HG03097 (cell line): ENCODE measurements around the gene FEM1C.

Experiments used
- ATAC-seq: cut with Tn5 transposase; IDR thresholded peaks from one replicate; pipeline ENCODE4 v1.9.1; 2021; ENCODE audit not compliant: unreplicated experiment, low FRiP score

Gene FEM1C

DNA sequence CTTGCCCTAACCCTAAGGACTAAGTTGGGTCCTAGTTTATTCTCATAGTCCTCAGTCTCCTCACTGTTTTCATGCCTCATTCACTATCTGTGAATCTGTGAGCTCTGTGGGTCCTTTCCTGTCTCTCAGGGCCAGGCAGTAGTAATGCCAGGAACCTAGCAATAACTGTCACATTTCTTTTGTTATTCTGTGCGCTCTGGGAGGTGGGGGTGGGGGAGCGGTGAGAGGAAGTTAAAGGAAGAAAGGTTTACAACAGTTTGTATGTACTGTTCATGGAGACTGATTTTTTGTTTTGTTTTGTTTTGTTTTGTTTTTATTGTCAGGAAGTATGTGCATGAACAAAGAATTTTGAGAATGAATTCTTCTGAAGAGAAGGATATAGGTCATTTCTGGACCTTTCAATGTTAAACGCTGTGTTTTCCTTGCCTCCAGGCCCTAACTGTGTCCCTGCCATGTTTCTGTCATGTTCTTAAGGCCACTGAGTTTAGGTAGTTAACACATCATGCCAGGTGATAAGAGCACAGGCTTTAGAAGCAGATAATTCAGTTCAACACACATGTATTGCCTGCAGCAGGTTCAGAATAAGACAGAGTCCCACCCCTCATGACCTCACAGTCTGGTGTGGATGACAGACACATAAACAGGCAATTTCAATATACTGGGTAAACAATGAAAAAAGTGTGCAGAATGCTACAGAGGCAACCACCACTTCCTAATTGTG is 13.3 kb upstream of the FEM1C start:
- ATAC-seq, result no peak

DNA sequence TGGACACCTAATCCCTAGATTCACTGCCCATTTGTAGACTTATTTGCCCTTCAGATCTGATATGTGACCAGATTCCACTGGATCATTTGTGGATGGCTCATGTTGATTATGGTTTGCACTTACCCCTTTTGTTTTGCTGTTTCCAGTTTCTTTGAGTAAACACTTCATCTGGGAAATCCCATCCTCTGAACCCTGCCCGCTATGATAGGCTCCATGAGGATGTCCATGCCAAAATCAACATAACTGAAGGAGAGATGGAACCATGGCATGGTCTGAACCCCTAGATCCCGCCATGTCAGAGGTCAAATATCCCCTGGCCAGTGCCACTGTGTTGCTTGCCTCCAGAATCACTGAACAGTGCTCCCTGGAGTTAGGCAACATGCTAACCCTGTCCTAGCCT is 11.7 kb upstream of the FEM1C start:
- ATAC-seq, result no peak

DNA sequence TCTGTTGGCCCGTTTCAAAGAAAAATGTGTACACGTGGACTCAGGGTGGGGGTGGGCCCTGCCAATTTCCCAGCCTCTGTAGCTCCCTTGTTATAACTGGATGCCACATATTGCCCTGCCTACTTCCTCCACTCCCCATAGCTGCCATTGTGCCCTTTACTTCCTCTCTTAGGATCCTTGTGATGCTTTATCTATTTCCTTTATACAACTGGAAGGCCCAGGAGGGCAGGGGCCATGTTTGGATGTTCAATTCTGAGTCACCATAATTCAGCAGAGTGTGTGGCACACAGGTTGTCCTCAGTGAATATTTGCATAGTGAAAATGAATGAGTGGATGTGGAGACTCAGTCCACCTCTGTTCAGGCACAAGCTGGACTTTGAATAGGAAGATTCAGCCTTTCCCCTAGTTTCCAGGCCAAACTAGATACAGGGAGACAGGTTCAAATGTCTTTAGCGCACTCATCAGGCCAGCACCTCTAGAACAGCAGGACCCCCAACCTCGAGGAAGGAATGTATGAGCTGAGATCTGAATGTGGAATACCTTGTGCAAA is 10.6 kb upstream of the FEM1C start:
- no peak for ATAC-seq

DNA sequence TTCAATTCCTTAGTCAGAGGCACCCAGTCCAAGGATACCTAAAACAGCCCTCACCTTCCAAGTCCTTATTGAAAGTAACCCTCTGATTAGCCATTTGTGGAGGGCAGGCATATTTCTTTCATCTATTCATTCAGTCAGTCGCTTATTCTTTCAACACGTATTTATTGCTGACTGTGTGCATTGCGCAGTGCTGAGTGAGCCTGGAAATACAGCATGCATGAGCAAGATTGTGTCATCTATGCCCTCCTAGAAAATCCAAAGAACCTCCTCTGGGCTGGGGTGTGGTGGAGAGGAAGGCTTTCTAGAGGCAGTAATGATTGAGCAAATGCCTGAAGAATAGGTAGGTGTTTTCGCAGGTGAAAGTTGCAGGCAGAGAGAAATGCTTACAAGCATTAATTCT is 8.5 kb upstream of the FEM1C start:
- no peak for ATAC-seq

DNA sequence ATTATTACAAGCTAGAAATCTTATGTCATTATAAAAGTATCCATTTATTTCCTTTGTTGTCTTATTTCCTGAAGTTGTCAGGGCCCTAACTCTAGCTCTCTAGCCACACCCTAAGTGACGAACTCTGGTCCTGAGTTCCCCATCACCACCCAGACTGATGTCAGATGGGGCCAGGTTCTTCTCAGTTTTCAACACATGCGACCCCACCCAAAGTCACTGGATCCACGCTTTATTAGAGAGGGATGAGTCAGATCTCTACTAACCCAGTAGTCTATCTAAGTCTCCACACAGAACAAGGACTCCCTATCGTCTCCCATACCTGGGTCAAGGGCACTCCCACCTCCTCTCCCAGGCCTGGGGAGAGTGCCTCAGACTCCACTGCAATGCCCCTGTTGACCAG is 6.8 kb upstream of the FEM1C start:
- ATAC-seq, result no peak

DNA sequence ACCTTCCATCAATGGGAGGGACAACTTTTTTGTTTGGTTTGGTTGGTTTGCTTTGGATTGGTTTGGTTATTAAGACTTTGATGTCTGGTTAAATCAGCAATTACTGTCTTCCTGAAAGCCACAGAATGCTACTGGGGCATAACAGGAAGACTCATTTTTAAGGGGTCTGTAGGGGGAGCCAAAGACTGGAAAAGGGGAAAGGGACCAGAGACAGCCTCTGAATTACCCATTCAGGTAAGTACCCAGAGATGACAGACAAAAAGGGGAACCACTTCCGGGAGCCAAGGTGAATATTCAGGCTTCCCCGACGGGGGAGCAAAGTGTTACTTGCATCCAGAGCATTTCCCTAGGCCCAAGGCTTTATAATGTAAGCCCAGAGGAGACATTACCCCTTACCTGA is 4.6 kb upstream of the FEM1C start:
- ATAC-seq, result no peak

DNA sequence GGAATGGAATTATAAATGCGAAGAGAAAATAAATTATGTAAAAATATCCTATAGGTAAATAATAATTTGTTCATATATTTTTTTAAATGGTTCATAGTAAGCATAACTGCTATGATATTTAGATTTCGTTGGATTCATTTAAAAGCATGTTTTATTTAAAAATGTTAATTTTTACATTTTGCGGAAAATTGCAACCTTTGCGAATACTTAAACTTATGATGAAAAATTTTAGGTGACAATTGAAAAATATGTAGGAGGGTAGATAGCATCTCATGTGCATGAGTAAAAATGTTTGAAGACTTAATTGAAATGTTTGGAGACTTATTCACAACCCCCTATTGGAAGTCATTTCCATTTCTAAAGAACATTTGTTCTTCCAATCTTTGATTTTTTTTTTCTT is 4.1 kb upstream of the FEM1C start:
- no peak for ATAC-seq

DNA sequence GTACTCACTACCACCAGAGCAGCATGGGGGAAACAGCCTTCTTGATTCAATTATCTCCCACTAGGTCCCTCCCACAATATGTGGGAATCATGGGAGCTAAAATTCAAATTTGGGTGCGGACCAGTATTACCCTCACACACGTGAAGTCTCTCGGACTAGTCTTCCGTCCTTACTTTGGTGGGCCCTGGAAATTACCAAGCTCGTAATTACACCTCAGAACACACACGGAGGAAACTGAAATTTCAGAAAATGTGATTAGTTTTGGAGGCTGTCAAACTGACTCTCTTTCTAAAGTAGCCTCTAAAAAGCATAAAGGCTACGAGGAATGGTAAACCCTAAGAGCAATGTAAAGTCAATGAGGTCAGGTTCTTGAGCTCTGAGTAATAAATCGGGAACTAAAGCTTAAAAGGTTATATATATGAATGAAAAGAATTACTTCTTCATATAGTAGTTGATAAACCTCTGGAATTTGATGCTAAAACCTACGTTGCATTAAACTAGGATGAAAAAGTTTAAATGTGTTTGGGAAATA is 842 bp upstream of the FEM1C start:
- no peak for ATAC-seq

DNA sequence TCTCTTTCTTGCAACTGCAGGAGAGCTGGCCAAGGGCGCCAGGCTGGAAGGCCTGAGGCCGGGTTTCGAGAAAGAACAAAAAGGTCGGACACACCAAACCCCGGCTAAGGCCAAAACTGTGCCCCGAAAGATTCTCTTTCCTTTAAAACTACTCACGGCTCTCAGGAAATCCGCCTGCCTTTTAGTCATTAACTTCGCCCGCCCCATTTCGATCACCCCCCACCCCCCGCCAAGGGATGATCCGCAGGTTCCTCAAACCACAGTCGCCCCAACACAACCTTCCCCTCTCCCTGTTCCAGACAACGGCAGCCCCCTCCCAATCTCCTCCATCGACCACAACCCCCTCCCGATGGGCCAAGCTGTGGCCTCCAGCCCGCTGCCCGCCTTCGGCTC is 536 bp downstream of the FEM1C start:
- no peak for ATAC-seq

DNA sequence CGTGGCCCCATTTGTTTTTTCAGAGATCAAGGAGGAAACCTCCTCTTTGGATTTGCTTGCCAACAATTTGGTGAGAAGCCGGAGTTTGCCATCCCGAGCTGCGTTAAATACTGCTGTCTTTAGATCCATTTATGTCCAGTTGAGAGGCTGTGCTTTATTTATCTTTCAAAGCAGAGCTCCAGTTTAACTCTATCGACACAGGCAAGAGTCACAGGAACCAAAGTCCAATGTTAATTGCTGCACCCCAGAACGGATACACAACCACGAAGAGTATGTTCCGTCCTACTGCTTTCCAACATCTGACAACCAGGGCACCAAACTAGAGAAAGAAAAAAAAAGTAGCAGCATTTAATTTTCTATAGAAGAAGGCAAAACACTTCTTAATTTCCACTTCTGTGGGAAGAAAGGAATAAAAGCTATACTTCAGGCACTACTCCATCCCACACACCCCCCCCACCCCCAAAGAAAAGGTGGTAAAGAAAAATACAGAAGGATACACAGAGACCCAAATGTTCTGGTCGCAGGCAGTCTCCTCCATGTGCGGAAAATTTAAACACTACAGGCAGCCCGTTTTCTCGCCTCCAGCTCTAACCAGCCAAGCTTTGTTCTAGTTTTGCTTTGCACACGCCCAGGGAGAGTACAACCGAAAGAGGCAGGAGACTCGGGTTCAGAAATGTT is 1.1 kb downstream of the FEM1C start:
- ATAC-seq, result peak; percentile 29

DNA sequence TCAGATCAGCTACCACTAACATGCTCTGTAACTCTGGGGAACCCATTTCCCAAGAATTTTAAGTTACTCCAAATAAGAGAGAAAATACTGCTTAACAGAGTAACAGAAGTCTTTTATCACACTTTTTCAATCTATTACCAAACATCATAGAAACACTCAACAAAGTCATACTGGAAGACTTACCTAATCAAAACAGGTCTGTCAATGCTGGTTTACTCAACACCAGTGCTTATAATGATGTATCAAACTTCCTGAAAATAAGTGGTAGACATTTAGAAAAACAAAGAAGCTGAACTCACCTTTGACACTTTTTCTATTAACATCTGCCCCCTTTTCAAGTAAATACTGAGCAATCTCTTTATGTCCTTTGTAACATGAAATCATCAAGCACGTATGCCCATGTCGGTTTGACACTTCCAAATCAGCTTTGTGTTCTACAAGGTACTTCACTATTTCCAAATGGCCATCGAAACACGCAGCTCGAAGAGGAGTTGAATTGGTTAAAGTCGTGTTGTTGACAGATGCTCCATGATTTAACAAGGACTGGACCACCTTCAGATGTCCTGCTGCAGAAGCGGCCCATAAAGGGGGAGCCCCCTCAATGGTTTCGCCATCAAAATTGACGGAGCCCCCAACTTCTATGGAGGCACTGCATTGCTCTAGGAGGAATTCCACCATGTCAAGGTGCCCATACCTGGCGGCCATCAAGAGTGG is 1.8 kb downstream of the FEM1C start:
- no peak for ATAC-seq

DNA sequence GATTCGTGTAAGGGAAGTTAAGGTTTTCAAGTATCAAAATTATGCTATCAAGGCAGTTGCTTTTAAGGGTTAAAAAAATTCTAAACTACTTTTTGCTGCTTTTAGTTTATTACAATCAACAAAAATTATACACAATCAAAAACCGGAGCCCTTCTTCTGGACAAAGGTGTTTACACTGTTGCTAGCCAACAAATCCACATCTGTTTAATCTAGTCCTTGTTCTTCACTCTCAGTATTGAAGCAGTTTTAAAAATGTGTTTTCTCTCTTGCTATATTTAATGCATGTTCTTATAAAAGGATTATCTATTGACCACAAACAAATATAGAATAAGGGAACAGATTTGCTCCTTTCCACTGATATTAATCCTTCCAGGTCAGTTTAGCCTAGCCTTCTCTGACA is 2.5 kb downstream of the FEM1C start:
- no peak for ATAC-seq

DNA sequence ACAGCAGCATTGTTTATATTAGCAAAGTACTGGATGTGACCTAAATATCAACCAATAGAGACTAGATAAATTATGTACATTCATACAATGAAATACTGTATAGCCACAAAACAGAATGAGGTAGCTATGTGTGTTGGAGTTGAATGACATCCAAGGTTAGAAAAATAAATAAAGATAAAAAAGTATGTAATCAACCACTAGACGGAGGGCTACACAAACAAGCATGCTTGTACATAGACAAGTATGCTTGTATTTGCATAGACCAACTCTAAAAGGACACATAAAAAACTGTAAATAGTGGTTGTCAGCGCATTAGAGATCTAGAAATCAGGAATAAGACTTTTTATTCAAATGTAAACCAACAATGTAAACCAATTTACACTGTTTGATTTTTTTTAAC is 3.0 kb downstream of the FEM1C start:
- no peak for ATAC-seq

DNA sequence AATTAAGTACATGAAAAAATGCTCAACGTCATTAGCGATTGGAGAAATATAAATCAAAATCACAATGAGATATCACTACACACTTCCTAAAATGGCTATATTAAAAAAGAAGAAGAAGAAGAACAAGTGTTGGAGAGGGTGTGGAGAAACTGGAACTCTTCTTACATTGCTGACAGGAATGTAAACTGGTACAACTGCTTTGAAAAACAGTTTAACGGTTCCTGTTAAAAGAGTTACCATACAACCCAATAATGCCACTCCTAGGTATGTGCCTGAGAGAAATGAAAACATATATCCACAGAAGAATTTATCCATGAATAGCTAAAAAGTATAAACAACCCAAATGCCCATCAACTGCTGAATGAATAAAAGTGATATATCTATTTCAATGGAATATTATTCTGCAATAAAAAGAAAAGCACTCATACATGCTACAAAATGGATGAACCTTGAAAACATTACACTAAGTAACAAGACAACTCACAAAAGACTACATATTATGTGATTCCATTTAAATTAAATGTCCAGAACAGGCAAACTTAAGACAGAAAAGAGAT is 9.0 kb downstream of the FEM1C start:
- ATAC-seq, result no peak

DNA sequence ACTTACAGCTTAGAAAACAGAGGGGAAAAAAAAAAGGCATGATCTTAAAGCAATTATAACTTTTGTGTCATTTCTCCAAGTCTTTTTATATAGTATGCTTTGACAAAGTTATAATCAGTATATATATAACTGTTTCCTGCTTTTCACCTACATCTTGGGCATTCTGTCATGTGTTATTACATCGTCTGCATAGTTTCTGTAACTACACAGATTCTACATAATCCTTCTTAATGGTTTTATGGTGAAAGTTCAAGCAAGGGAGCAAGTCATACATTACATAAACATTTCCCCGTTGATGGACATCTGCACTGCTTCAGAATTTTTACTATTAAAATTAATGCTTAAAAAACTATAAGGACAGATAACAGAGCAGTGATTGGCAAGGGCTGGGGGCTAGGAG is 12.1 kb downstream of the FEM1C start:
- ATAC-seq, result no peak

DNA sequence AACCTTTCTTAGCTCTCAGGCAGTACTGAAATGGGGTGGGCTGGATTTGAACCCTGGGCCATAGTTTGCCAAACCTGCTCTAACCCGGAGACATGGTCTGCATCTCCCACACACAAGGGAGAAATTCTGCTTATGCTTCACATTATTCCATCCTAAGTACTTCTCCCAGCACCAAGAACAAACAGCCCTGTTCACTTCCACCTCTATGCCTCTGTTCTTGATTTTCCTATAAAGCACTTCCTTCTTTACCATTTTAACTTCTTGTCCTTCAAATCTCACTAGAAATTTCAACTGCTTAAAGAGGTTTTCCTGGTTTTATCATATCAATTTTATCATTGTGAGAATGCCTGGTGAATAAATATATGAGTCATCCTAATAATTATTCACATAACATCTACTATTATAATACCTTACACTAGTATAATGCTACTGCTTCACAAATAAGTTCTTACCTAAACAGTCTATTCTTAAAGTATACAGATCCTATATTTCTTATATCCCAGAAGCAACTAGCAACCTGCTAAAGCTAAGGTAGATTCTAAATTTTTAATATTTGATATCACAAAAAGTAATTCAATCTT is 12.7 kb downstream of the FEM1C start:
- no peak for ATAC-seq

DNA sequence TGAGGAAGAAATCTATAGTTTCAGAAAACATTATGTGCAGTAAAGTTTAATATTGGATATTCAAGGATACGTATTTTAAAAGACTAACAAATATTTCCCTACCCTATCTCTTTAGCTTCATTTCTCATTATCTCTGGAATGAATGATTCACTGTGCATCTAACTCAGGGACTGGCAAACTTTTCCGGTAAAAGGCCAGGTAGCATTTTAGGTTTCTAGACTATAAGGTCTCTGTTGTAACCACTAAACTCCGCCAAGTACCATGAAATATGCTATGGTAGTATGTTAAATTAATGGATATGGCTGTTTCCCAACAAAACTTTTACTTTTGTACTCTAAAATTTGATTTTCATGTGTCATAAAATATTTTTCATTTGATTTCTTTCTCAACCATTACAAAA is 13.2 kb downstream of the FEM1C start:
- ATAC-seq, result no peak

DNA sequence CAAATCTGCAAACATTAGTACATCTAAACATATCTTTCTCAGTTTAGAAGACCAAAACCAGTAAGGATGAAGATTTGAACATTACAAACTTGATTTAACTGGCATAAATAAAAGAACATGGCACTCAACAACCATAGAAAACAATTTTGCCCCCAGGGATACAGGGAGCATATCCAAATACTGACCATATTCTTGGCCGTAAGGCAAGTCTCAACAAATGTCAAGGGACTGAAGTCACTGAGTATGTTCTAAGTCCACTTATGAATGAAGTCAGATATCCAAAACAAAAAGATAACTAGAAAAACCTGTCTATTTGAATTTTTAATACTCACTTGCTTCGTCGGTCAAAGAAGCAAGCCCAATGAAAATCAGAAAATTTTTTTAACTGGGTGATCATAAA is 14.1 kb downstream of the FEM1C start:
- ATAC-seq, result no peak

DNA sequence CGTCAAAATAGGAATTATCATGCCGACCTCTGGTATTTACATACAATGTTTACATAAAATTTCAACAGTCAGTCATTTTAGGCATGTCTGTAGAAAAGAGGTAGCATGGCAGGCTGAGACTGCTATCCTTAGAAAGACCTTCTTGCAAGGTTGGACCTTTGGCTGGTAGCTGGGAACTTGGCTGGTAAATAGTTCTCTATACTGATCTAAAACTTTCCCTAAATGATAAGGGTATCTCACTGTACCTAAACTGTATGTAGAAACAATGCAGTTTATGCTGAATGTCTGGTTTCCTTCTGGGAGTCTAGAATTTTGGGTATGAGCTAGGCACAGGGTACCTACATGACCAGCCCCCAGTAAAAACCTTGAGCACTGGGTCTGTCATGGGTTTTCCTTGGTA is 18.0 kb downstream of the FEM1C start:
- no peak for ATAC-seq

DNA sequence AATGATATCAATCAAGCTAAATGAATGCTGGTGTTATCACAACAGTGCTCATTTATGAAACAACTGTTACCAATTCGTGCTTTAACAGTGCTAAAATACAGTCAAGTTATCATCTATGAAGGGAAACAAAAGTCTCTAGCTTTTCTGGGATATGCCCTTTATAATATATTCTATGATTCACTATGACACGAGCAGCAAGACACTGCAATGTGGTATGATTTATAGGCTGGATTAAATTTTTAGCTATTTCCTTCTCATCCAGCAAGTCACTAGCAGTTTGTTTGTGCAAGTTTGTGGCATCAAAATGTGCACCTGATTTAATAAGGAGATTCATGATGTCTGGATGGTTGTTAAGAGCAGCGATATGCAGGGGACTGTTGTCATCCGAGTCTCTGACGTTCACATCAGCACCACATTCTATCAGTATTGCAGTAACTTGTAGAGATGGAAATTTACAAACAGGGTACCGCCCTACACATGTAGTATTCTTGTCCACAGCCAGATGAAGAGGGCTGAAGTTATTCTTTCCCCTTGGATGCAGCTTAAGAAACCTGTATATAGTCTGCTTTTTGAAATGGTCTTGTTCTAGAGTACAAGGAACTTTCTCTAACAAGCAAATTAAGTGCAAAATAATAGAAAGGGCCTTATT is 20.3 kb downstream of the FEM1C start:
- no peak for ATAC-seq
